ENCODE results near the gene TNK2. TPM values are rescaled to one million over a fixed set of nuclear protein-coding genes. Genes with fewer than 3 reads are reported as not detected.

TNK2 gene
- total and polyA plus RNA-seq, 2 of the 13 experiments (the other 11 are each of a cell fraction or from before 2014, with no cell fraction given), result 4.6 to 5.8 TPM

DNA sequence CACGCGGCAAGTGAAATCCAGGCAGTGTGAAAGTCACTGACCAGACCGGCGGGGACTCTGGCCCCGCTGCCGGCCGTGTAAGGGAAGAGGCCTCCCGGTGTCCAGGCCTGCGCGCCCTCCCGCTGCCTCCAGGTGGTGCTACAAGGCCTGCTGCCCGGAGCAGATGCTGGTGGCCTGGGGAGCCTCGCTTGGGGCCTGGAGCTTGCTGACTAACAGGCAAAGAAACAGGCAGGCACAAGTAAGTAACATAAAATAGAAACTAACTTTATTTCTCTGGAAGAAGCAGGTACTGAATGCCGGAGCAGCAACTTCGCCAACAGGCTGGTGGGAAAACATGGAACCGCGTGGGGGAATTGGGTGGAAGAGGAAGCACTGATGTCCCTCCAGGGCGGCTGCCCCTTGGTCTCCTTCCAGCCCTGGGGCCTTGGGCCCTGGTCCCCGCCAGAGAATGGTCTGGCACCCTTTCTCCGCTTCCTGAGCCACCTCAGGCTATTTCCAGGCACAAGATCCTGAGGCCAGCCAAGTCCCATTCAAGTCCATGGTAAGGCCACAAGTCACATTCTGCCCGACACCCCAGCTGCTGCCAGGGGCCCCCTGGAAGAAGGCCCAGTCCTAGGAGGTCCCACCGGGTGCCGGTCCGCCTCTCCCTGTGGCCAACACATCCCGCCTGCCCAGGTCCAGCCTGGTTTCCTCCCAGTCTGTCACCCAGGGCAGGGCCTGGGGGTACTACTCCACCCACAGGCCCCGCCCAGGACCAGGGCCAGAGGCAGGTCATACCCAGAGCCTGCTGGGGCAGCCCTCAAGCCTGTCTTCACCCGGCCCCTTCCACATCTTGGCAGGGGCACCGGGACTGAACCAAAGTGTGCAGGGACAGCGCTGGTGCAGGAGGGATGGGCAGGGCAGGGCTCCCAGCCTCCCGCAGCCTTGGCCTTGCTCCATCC is 45.0 kb downstream of the TNK2 start:
- no peak overlapping the region for H3K9ac ChIP-seq (ENCODE audit: insufficient read depth, low read depth, low read length)
- POLR2A ChIA-PET, result interaction anchor here (0.8 kb wide), 1 partner anchor 31 kb away, joined by 3 read pairs; no protein-coding TSS in a partner anchor
- H3K9me3 ChIP-seq (ENCODE audit: low read length), result no peaks in the 10 kb centered on the region
- CTCF ChIA-PET (ENCODE audit: low intra/inter-chr PET ratio, low total read pairs), result interaction anchor here (0.7 to 6.6 kb wide), 3 partner anchors 13 to 51 kb away, joined by 3 to 81 read pairs (median 24); no protein-coding TSS in a partner anchor
- peaks cover 0 to 25% of the 10 kb centered on the region in 2 experiments for H3K27me3 ChIP-seq (ENCODE audit: control insufficient read depth in 1 of 2, insufficient read depth in 2 of 2, low read length in 2 of 2)
- H4K20me1 ChIP-seq (ENCODE audit: insufficient read depth, low read length), result no peaks in the 10 kb centered on the region
- intact Hi-C loops (cut with micrococcal nuclease; ENCODE audit: unreplicated experiment), result loop anchor here (1.0 kb wide), 2 partner anchors 31 to 52 kb away; no protein-coding TSS in a partner anchor
- 19% methylated on average over 15 of the region's 30 CpGs for WGBS (ENCODE audit: low lambda C conversion rate)
- no TSS peak for BruUV-seq (replicated peaks)
- H3K4me2 ChIP-seq (ENCODE audit: low read depth, low read length), result peak overlapping the region; percentile 32
- no peak overlapping the region for H2AFZ ChIP-seq (ENCODE audit: low read length)
- H3K36me3 ChIP-seq (replicated peaks in 1 of 2; ENCODE audit: control insufficient read depth in 1 of 2, insufficient read depth in 2 of 2, low read length in 2 of 2), result no peaks in the 10 kb centered on the region
- DNase-seq (ENCODE audit: low spot score), result peak; percentile 60
- FAIRE-seq, result peak; percentile 46
- in situ Hi-C loops (cut with HindIII; ENCODE audit: extremely low pct_ligation_motif_present, low pct_unique_long_range_greater_than_20kb), result no loop called here
- no peaks in the 10 kb centered on the region for H3K79me2 ChIP-seq (ENCODE audit: insufficient read depth, low read length)
- peaks cover 4% of the 10 kb centered on the region; the same call in 1 of the 2 replicates for H3K4me1 ChIP-seq (ENCODE audit: insufficient read depth, low read length)
- no peak overlapping the region for H3K4me3 ChIP-seq (replicated peaks in 1 of 3; ENCODE audit: insufficient read depth in 1 of 3, low read depth in 2 of 3, low read length in 3 of 3)
- H3K27ac ChIP-seq (ENCODE audit: extremely low read length, insufficient read depth, low read length), result no peak overlapping the region
- ATAC-seq, result peak; percentile 98
- TF ChIP-seq KLF13 (CRISPR knock-in tag; IDR thresholded peaks at IDR 0.05), result no peak
- TF ChIP-seq FOXP1 (IDR thresholded peaks at IDR 0.05), result no peak
- no peak for TF ChIP-seq FOXP1 (CRISPR knock-in tag; IDR thresholded peaks at IDR 0.05)
- TF ChIP-seq GATA4 (IDR thresholded peaks at IDR 0.05; ENCODE audit: borderline replicate concordance, low read depth), result no peak
- TF ChIP-seq SMAD1 (CRISPR knock-in tag; IDR thresholded peaks at IDR 0.05; ENCODE audit: borderline replicate concordance, low read depth), result peak; percentile 46; the same call in 1 of the 2 replicates
- peak; percentile 71; the same call in 1 of the 2 replicates for TF ChIP-seq ZNF768 (CRISPR knock-in tag; IDR thresholded peaks at IDR 0.05)
- TF ChIP-seq, protein P1, sequence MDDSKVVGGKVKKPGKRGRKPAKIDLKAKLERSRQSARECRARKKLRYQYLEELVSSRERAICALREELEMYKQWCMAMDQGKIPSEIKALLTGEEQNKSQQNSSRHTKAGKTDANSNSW (CRISPR knock-in tag; IDR thresholded peaks at IDR 0.05; ENCODE audit: borderline replicate concordance), result no peak
- TF ChIP-seq XBP1 (CRISPR knock-in tag; IDR thresholded peaks at IDR 0.05), result no peak
- TF ChIP-seq IRX3 (CRISPR knock-in tag; IDR thresholded peaks at IDR 0.05; ENCODE audit: borderline replicate concordance, low read depth), result no peak
- TF ChIP-seq BORCS8-MEF2B (CRISPR knock-in tag; IDR thresholded peaks at IDR 0.05), result no peak
- TF ChIP-seq ZNF772 (CRISPR knock-in tag; IDR thresholded peaks at IDR 0.05), result no peak
- TF ChIP-seq HCFC1 (IDR thresholded peaks at IDR 0.05; ENCODE audit: low read depth, low read length), result no peak
- TF ChIP-seq MXD4 (CRISPR knock-in tag; IDR thresholded peaks at IDR 0.05), result peak; percentile 65; the same call in 1 of the 2 replicates
- TF ChIP-seq ARNTL (CRISPR knock-in tag; IDR thresholded peaks at IDR 0.05), result no peak
- TF ChIP-seq RAD21 (CRISPR knock-in tag; IDR thresholded peaks at IDR 0.05), result peak; percentile 96
- TF ChIP-seq, protein P2, sequence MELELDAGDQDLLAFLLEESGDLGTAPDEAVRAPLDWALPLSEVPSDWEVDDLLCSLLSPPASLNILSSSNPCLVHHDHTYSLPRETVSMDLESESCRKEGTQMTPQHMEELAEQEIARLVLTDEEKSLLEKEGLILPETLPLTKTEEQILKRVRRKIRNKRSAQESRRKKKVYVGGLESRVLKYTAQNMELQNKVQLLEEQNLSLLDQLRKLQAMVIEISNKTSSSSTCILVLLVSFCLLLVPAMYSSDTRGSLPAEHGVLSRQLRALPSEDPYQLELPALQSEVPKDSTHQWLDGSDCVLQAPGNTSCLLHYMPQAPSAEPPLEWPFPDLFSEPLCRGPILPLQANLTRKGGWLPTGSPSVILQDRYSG (CRISPR knock-in tag; IDR thresholded peaks at IDR 0.05), result no peak
- TF ChIP-seq NFKB2 (CRISPR knock-in tag; IDR thresholded peaks at IDR 0.05; ENCODE audit: borderline replicate concordance), result peak; percentile 66; the same call in 1 of the 2 replicates
- TF ChIP-seq THAP11 (CRISPR knock-in tag; IDR thresholded peaks at IDR 0.05), result 0 out of 2 replicates have a peak, but pooled peaks have one; percentile 33
- TF ChIP-seq, protein P3, sequence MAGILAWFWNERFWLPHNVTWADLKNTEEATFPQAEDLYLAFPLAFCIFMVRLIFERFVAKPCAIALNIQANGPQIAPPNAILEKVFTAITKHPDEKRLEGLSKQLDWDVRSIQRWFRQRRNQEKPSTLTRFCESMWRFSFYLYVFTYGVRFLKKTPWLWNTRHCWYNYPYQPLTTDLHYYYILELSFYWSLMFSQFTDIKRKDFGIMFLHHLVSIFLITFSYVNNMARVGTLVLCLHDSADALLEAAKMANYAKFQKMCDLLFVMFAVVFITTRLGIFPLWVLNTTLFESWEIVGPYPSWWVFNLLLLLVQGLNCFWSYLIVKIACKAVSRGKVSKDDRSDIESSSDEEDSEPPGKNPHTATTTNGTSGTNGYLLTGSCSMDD (CRISPR knock-in tag; IDR thresholded peaks at IDR 0.05), result no peak
- peak; percentile 54 for TF ChIP-seq YY1 (IDR thresholded peaks at IDR 0.05; ENCODE audit: insufficient read depth, insufficient replicate concordance, low read depth, low read length)
